ENCODE measurements around the gene SPATA31D3. TPM values are rescaled to one million over a fixed set of nuclear protein-coding genes. Genes with fewer than 3 reads are reported as not detected.
"Not testable (repeated sequence)": the region's sequence is repeated elsewhere in the genome, so short reads cannot be mapped to it uniquely, and the experiment has no call there.

The SPATA31D3 gene
- total and polyA plus RNA-seq, 9 donors = not detected

DNA sequence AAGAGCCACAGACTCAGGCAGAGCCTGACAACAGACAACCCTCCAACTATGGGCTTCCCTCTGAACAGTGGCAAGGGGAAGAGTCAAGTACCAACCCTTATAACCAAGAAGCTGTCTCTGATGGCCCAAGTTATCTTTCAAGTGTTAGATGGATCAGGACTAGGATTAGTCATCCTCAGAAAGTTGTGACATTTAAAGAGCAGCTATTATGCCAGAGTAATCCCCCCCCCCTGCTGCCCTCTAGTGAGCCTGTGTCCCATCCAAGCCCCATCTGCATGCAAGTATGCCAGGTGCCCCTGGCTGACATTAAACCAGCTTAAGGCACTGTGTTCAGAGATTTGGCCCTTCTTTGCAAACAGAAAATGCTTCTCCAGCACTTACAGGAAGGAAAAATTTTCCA lies 28.4 kb downstream of the SPATA31D3 start:
- no peak overlapping the region for H3K27ac ChIP-seq (ENCODE audit: low read length)
- no peaks in the 10 kb centered on the region for H3K36me3 ChIP-seq (ENCODE audit: control insufficient read depth, insufficient read depth, low read length)

GRCh38 chr9:81974764-81975163 lies 31.5 kb downstream of the SPATA31D3 start:
- WGBS (ENCODE audit: insufficient coverage) = no CpG with 5 or more reads among the region's 5 CpGs
- H3K9me3 ChIP-seq (replicated peaks; ENCODE audit: control insufficient read depth, low read depth, low read length) = peaks cover 5% of the 10 kb centered on the region
- H3K27me3 ChIP-seq (ENCODE audit: control insufficient read depth, insufficient read depth, low read length) = no peaks in the 10 kb centered on the region
- no peaks in the 10 kb centered on the region for H3K4me1 ChIP-seq (ENCODE audit: control insufficient read depth, insufficient read depth, low read length)
- no peak for DNase-seq
- no peak overlapping the region for H3K27ac ChIP-seq (ENCODE audit: low read length)
- H3K4me3 ChIP-seq (ENCODE audit: low read length) = no peak overlapping the region
- no peaks in the 10 kb centered on the region for H3K36me3 ChIP-seq (ENCODE audit: control insufficient read depth, insufficient read depth, low read length)

More for the DNA sequence above, 28.4 kb downstream of the SPATA31D3 start:
- H3K4me3 ChIP-seq (ENCODE audit: low read length) = no peak overlapping the region
- H3K9me3 ChIP-seq (replicated peaks; ENCODE audit: control insufficient read depth, low read depth, low read length) = peaks cover 5% of the 10 kb centered on the region
- no peaks in the 10 kb centered on the region for H3K4me1 ChIP-seq (ENCODE audit: control insufficient read depth, insufficient read depth, low read length)
- H3K27me3 ChIP-seq (ENCODE audit: control insufficient read depth, insufficient read depth, low read length) = no peaks in the 10 kb centered on the region
- no peak for DNase-seq

- no peak for DNase-seq
- H3K27ac ChIP-seq (ENCODE audit: low read length) = no peak overlapping the region
- no peak overlapping the region for H3K4me3 ChIP-seq (ENCODE audit: low read length)
- H3K36me3 ChIP-seq (ENCODE audit: control insufficient read depth, insufficient read depth, low read length) = no peaks in the 10 kb centered on the region
- peaks cover 5% of the 10 kb centered on the region for H3K9me3 ChIP-seq (replicated peaks; ENCODE audit: control insufficient read depth, low read depth, low read length)
- 87% methylated on average over 11 of the region's 11 CpGs for WGBS (ENCODE audit: insufficient coverage)
- no peaks in the 10 kb centered on the region for H3K4me1 ChIP-seq (ENCODE audit: control insufficient read depth, insufficient read depth, low read length)
- no peaks in the 10 kb centered on the region for H3K27me3 ChIP-seq (ENCODE audit: control insufficient read depth, insufficient read depth, low read length)
These were observed 33.1 kb downstream of the SPATA31D3 start for GRCh38 chr9:81976351-81976750.

- 100% methylated on average over 1 of the region's 2 CpGs for WGBS (ENCODE audit: insufficient coverage)
- H3K4me1 ChIP-seq (ENCODE audit: control insufficient read depth, insufficient read depth, low read length) = no peaks in the 10 kb centered on the region
- H3K9me3 ChIP-seq (replicated peaks; ENCODE audit: control insufficient read depth, low read depth, low read length) = peaks cover under 1% of the 10 kb centered on the region
- no peaks in the 10 kb centered on the region for H3K27me3 ChIP-seq (ENCODE audit: control insufficient read depth, insufficient read depth, low read length)
- H3K4me3 ChIP-seq (ENCODE audit: low read length) = no peak overlapping the region
- no peak overlapping the region for H3K27ac ChIP-seq (ENCODE audit: low read length)
- DNase-seq = no peak
- H3K36me3 ChIP-seq (ENCODE audit: control insufficient read depth, insufficient read depth, low read length) = no peaks in the 10 kb centered on the region
These were observed 35.9 kb downstream of the SPATA31D3 start for GRCh38 chr9:81979196-81979595.

DNA sequence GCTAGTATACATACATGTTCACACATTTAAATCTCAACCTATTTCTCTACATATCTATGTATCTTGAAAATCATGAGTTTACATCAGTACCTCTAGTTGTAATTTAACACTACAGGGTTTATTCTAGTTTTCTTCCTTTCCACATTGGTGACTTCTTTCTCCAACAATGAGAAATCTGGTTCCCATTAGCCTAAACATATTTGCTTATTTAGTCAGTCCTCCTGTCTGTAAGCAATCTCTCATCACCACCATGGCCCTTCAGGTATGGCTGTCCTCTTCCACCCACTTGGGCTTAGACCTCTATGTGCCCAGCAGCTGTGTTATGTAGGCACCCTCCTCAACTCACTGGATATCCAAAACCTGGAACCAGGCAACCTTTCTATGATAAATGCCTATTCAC lies 37.3 kb downstream of the SPATA31D3 start:
- Histone ChIP-seq H3K9me3 (replicated peaks; ENCODE audit: control insufficient read depth, low read depth, low read length) (no peaks in the 10 kb centered on the region), H3K36me3 (ENCODE audit: control insufficient read depth, insufficient read depth, low read length) (no peaks in the 10 kb centered on the region), H3K27ac (ENCODE audit: low read length) (no peak overlapping the region)

GRCh38 chr9:81981883-81982282 lies 38.6 kb downstream of the SPATA31D3 start:
- Histone ChIP-seq H3K9me3 (replicated peaks; ENCODE audit: control insufficient read depth, low read depth, low read length) (no peaks in the 10 kb centered on the region), H3K36me3 (ENCODE audit: control insufficient read depth, insufficient read depth, low read length) (no peaks in the 10 kb centered on the region), H3K27me3 (ENCODE audit: control insufficient read depth, insufficient read depth, low read length) (no peaks in the 10 kb centered on the region), H3K4me3 (ENCODE audit: low read length) (no peak overlapping the region), H3K4me1 (ENCODE audit: control insufficient read depth, insufficient read depth, low read length) (no peaks in the 10 kb centered on the region), H3K27ac (ENCODE audit: low read length) (no peak overlapping the region)
- DNase-seq = no peak
- 80% methylated on average over 1 of the region's 4 CpGs for WGBS (ENCODE audit: insufficient coverage)

More for the DNA sequence above, 37.3 kb downstream of the SPATA31D3 start:
- no peak for DNase-seq
- Histone ChIP-seq H3K4me1 (ENCODE audit: control insufficient read depth, insufficient read depth, low read length) (no peaks in the 10 kb centered on the region), H3K27me3 (ENCODE audit: control insufficient read depth, insufficient read depth, low read length) (no peaks in the 10 kb centered on the region), H3K4me3 (ENCODE audit: low read length) (no peak overlapping the region)

GRCh38 chr9:81984928-81985327 lies 41.6 kb downstream of the SPATA31D3 start:
- H3K36me3 ChIP-seq (ENCODE audit: control insufficient read depth, insufficient read depth, low read length) = no peaks in the 10 kb centered on the region
- no peak overlapping the region for H3K27ac ChIP-seq (ENCODE audit: low read length)
- H3K4me1 ChIP-seq (ENCODE audit: control insufficient read depth, insufficient read depth, low read length) = no peaks in the 10 kb centered on the region
- H3K4me3 ChIP-seq (ENCODE audit: low read length) = no peak overlapping the region
- DNase-seq = no peak
- WGBS (ENCODE audit: insufficient coverage) = 90% methylated on average over 3 of the region's 6 CpGs
- no peaks in the 10 kb centered on the region for H3K9me3 ChIP-seq (replicated peaks; ENCODE audit: control insufficient read depth, low read depth, low read length)
- no peaks in the 10 kb centered on the region for H3K27me3 ChIP-seq (ENCODE audit: control insufficient read depth, insufficient read depth, low read length)

- Histone ChIP-seq H3K36me3 (ENCODE audit: control insufficient read depth, insufficient read depth, low read length) (no peaks in the 10 kb centered on the region), H3K27ac (ENCODE audit: low read length) (no peak overlapping the region), H3K4me3 (ENCODE audit: low read length) (no peak overlapping the region), H3K9me3 (replicated peaks; ENCODE audit: control insufficient read depth, low read depth, low read length) (no peaks in the 10 kb centered on the region), H3K27me3 (ENCODE audit: control insufficient read depth, insufficient read depth, low read length) (no peaks in the 10 kb centered on the region), H3K4me1 (ENCODE audit: control insufficient read depth, insufficient read depth, low read length) (no peaks in the 10 kb centered on the region)
- no CpG with 5 or more reads among the region's 1 CpG for WGBS (ENCODE audit: insufficient coverage)
- DNase-seq = no peak
These were observed 42.8 kb downstream of the SPATA31D3 start for GRCh38 chr9:81986051-81986450.

GRCh38 chr9:81988472-81988871 lies 45.2 kb downstream of the SPATA31D3 start, which contains the start of gene SPATA31D1:
Gene SPATA31D1, plus strand, starts transcription at chr9:81988772. Its CDS starts 47 bp downstream, at chr9:81988819.
- not testable (repeated sequence) for H3K27ac ChIP-seq (ENCODE audit: low read length); H3K27me3 ChIP-seq (ENCODE audit: control insufficient read depth, insufficient read depth, low read length); H3K36me3 ChIP-seq (ENCODE audit: control insufficient read depth, insufficient read depth, low read length); H3K9me3 ChIP-seq (replicated peaks; ENCODE audit: control insufficient read depth, low read depth, low read length); DNase-seq; H3K4me1 ChIP-seq (ENCODE audit: control insufficient read depth, insufficient read depth, low read length); H3K4me3 ChIP-seq (ENCODE audit: low read length)
- WGBS (ENCODE audit: insufficient coverage) = no CpG with 5 or more reads among the region's 1 CpG

DNA sequence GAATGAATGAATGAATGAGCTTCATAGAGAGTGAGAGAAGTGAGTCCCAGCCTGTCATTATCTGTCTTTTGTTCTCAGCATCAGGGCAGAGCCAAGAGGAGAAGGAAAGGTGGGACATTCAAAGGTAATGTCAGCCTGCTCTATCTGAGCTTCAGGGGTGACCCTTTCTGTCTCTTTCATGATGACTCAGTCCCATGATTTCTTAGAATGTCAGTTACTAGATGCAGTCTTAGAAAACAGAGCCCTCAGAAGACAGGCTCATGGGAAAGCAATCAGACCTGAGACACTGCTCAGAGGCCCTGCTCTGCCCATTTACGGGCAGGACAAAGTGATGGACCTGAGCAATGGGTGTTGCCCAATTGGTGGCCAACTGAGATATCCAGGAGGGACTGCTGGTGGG lies 46.4 kb downstream of the SPATA31D3 start:
- Histone ChIP-seq H3K4me3 (ENCODE audit: low read length) (no peak overlapping the region), H3K27me3 (ENCODE audit: control insufficient read depth, insufficient read depth, low read length) (no peaks in the 10 kb centered on the region), H3K9me3 (replicated peaks; ENCODE audit: control insufficient read depth, low read depth, low read length) (no peaks in the 10 kb centered on the region), H3K36me3 (ENCODE audit: control insufficient read depth, insufficient read depth, low read length) (no peaks in the 10 kb centered on the region), H3K4me1 (ENCODE audit: control insufficient read depth, insufficient read depth, low read length) (no peaks in the 10 kb centered on the region), H3K27ac (ENCODE audit: low read length) (no peak overlapping the region)
- no peak for DNase-seq
- 90% methylated on average over 1 of the region's 1 CpG for WGBS (ENCODE audit: insufficient coverage)

DNA sequence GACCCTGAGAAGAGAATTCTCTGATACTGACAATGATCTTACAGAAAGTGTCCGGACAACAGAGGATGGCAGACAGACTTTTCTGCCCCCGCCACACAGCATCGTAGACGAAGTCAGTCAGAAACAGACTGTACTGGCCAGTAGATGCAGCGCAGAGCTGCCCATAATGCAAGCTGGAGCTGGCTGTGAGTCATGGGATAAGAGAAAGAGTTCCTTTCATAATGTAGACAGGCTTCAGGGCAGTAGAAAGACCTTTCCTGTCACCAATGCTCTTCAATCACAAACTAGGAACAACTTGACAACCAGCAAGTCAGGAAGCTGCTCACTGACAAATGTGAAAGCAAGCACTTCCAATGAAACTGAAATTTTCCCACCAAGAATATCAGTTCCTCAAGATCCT lies 50.4 kb downstream of the SPATA31D3 start:
- no peak overlapping the region for H3K27ac ChIP-seq (ENCODE audit: low read length)
- no peaks in the 10 kb centered on the region for H3K36me3 ChIP-seq (ENCODE audit: control insufficient read depth, insufficient read depth, low read length)
- H3K9me3 ChIP-seq (replicated peaks; ENCODE audit: control insufficient read depth, low read depth, low read length) = no peaks in the 10 kb centered on the region
- WGBS (ENCODE audit: insufficient coverage) = 77% methylated on average over 3 of the region's 5 CpGs
- H3K4me3 ChIP-seq (ENCODE audit: low read length) = no peak overlapping the region
- no peak for DNase-seq
- H3K4me1 ChIP-seq (ENCODE audit: control insufficient read depth, insufficient read depth, low read length) = no peaks in the 10 kb centered on the region
- no peaks in the 10 kb centered on the region for H3K27me3 ChIP-seq (ENCODE audit: control insufficient read depth, insufficient read depth, low read length)

All from muscle of leg (tissue), 11 donors.